ENCODE results near the gene WDR7.

WDR7 gene

DNA sequence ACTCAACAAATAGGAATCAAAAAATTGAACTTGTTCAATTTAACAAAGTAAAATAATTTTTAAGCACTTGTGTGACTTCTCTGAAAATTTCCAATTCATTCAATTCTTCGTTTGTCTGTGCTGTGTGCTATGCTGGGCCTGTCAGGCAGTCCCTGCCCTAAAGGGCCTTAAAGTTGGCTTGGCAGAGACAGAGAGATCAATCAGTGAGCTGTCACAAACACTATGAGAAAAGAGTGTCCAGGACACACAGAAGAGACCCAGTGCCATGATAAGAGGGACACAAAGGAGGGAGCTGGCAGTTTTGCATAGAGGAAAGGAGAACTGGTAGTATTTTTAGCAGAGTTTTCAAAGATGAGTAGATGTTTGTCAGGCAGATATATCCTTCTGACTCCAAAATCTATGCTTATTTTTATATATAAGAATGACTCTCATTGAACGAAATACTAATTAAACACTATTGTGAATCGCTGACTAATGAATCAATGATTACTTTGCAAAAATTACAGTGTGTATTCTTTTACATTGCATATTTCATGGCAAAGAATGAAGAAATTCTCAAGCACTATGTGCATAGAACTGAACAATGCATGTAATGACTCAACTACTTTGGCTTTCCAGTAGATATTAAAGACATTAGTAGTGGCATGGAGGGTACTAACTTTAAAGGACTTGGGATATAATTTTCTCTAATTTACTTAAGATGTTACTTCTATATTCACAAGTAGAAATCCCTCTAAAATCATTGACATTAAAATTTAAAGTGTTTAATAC, 302.5 kb downstream of the WDR7 start:
- no peak for DNase-seq

- no peak for DNase-seq
These were observed 304.3 kb downstream of the WDR7 start for GRCh38 chr18:56955490-56955889.

DNA sequence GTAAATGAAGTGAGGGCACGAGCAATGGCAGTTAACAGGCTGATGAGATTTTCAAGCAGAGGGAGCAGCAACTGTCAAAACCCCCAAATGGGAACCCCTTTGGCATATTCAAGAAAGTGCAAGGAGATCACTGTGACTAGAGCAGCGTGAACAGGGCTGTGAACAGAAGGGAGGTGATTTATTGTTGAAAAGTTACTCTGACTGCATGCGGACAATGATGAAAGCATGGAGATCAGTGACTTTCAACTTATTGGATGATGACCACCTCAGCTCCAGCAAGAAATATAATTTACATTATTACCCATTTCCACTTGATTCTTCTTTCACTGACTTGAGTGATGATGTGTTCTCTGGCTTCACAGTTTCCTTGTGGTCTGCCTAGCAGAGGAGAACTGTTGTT, 308.0 kb downstream of the WDR7 start:
- DNase-seq: no peak

- DNase-seq: no peak
These were observed 311.2 kb downstream of the WDR7 start for GRCh38 chr18:56962322-56962721.

DNA sequence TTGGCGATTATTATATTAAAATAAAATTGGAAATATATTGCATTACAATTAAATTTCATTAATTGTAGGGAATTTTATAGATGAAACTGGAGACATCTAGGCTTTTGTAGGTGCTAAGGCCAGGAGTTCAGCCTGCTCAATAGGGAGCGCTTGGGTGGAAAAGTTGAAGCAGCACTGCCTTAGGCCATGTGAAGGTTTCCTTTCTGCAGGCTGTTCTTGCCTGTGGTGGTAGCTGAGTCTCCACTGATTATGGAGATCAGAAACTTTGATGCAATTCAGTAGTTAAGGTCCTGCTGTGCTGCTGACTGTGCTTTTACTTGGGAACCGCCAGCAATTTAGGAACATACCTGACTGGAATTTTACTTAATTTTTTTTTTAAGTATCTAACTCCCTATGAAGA, 315.9 kb downstream of the WDR7 start:
- DNase-seq: no peak

GRCh38 chr18:56973487-56973886, 322.3 kb downstream of the WDR7 start:
- no peak for DNase-seq

DNA sequence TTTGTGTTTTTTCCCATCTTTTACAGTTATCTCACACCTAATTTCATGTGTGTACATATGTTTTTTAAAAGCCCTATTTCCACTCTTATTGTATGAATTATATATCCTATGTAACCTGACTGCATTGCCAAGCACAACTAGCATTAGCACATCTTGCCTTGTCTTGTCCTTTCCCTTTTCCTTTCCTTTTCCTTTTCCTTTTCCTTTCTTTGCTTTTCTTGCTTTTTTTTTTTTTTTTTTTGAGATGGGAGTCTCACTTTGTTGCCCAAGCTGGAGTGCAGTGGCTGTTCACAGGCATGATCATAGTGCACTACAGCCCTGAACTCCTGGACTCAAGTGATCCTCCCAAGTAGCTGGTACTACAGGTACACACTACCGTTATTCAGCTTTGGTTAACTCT, 323.0 kb downstream of the WDR7 start:
- no peak for DNase-seq

DNA sequence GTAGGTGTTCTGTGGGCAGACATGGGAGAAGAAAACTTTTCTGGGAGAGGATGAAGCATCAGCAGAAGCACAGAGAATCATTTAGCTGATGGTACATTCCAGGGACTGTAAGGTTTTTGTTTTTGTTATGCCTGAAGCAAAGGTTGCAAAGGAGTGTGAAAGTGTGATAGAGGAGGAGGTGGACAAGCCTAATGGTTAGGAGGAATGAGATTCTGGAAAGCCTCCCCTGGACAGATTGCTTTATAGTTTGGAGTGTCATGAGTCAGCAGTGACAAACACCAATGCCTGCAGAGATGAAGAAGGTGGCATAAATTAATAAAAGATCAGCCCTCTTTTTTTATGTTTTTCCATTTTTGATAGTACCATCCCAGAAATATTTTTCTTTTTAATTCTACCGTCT, 324.1 kb downstream of the WDR7 start:
- no peak for DNase-seq

DNA sequence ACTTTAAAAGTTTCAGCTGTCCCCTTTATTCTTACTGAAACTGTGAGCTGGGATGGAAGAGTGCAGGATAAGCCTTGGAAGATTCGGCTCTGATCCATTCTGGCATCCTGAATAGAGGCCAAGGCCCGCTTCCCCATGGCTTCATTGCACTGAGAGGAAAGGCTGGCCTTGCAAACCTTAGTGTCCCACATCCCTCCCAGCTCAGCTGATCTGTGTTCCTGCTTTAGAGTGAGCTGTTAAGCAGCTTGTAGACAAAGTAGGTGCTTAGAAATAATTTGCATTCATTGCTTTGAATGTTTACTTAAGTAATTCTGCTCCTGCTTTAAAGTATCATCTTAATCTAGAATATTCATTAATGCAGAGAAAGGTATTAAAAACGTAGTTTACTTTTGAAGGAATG, 326.1 kb downstream of the WDR7 start:
- DNase-seq: peak; percentile 37

- no peak for DNase-seq
These were observed 326.6 kb downstream of the WDR7 start for GRCh38 chr18:56977771-56978170.

- peak; percentile 3 for DNase-seq
These were observed 329.0 kb downstream of the WDR7 start for GRCh38 chr18:56980151-56980550.

DNA sequence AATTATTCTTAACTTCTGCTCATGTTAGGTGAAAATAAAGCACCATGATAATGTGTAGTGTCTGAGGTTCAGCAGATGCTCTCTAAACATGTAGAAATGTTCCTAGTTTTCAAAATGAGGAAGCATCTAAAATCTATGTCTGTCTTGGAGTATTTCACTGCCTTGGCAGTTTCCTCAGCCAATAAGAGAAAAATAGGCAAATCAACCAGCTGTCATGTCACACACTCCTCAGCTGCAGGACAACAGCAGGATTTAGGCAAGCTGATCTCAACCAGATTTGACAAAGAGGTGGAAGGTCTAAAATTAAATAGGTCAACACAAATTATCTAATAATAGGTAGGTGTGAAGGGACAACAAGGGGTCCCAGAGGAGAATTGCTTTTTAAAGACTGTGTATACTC, 331.6 kb downstream of the WDR7 start:
- peak; percentile 64 for DNase-seq

- DNase-seq: no peak
These were observed 332.3 kb downstream of the WDR7 start for GRCh38 chr18:56983275-56983992.

GRCh38 chr18:56984731-56985130, 333.6 kb downstream of the WDR7 start:
- DNase-seq: peak; percentile 1

GRCh38 chr18:56986829-56987228, 335.7 kb downstream of the WDR7 start:
- no peak for DNase-seq

GRCh38 chr18:56987236-56987635, 336.1 kb downstream of the WDR7 start:
- no peak for DNase-seq

- peak; percentile 77 for DNase-seq
These were observed 336.9 kb downstream of the WDR7 start for GRCh38 chr18:56988022-56988421.

GRCh38 chr18:56990678-56991077, 339.5 kb downstream of the WDR7 start:
- no peak for DNase-seq

DNA sequence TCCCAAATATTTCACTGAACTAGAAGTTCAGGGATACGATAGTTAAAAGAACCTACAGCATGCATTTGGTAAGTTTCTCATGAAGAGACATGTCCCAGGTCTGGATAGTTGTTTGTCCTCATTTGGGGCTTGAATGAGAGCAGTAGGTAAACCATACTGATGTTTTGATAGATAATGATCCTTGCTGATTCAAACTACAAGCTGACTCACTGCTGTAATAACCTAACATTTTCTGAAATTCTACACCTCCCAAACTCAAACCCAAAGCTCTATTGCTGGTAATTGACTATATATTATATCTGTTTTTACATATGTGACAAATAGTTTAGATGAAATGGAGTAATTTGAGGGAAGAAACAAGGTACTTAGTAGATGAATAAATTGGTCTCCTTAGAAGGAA, 341.6 kb downstream of the WDR7 start:
- no peak for DNase-seq

DNA sequence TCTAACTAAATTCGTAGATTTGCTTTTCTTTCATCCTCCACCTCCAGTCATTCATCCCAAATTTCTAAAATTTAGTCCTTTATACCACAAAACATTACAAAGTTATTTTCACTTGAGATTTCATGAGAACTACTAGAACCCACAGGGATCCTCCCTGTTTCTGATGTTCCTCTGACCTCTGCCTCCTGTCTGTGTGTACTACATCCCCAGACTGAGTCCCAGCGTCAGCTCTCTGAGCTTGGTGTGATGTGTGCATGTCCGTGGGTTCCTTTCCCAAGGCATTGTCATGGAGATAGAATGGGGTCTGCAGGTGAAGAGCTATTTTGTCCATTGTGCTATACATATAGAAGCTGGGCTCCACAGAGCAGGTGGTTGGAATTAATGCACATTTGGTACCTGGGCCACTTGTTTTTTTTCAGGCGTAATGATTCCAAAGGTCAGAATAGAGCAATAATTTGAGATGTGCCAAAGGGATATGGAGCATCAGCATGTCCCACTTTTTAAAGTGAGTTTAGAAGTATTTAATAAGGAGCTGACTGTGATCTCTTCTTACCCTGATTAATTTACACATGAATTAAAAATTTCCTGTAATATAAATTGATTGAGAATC, 344.5 kb downstream of the WDR7 start:
- peak; percentile 1 for DNase-seq

DNA sequence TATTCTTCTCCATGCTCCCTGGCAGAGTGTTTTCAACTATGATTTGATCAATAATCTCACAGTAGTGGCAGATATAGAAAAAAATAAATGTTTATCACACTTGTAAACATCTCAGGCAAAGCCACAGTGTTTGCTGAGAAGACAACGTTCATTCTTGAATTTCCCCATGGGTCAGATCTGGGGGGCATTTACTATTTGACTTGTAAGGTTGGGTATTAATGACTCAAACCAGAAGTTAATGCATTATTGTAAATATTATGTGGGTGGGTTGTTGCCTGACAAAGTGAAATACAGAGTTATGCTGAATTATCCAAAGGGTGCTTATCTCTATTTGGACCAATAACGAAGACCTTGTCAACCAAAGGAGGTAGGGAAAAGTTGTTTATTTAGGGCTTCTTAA, 346.0 kb downstream of the WDR7 start:
- no peak for DNase-seq

DNA sequence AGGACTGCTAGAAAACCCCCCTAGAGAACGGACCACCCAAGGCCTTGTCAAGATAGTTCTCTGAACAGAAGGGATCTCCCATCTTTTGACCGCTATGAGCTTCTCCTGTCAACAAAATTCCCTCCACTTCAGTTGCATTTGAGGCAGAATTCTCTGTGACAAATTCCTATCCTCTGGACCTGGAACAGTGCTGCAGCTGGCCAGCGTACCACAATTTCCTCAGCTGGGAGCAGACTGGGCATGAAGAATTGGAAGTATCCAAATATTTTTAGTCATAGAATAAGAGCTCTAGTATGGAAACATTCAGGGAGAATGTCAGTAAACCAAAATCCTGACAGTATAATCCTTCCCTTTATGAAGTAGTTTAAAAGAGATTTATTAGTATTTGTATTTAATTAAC, 348.7 kb downstream of the WDR7 start:
- no peak for DNase-seq

DNA sequence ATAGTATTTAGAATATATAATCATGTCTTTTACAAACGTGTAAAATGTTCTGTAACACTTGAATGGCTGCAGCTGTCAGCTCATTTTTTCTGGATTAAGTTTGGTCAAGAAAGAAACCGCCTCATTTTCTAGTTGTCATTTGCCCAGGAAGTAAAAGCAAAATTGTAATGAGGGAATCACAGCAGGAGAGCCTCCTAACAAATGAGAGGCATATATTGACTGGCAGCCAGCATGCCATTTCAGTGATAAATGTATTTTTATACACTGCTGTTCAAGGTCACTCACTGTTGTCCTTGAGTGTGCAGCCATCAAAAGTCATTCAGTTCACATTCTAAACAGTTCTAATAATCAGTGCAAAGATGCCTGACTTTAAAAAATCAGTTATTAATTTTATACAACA, 351.5 kb downstream of the WDR7 start:
- DNase-seq: no peak

DNA sequence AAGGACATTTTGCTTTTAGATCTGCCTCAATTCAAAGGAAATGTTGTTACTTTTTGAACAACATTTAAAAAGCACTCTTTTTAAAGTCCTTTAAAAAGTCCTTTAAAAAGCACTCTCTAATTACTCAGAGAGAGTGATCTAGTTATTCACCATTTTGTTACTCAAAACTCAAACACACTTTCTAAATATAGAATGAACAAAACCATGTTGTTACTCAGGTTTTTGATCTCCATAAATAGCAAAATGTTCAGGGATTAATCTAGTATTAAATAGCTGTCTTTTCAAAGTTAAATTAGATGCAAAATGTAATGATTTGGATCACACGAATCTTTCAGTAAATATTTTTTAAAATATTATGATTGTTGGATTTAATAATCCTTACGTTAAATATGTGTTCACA, 352.2 kb downstream of the WDR7 start:
- no peak for DNase-seq
